Muscle layer of duodenum (tissue), 2 donors: Measurements from ENCODE around the gene ACSF2.

ENCODE experiments used
- H3K27ac ChIP-seq: one replicate; pipeline ENCODE4 v1.7.0; 2013; ENCODE audit warnings: mild to moderate bottlenecking, low read length
- H3K27me3 ChIP-seq: one replicate; pipeline ENCODE4 v1.7.0; 2013; ENCODE audit warnings: low read depth, mild to moderate bottlenecking, control low read depth, low read length
- H3K36me3 ChIP-seq, 2 donors: one replicate each; pipeline ENCODE4 v1.7.0; 2013; ENCODE audit warnings: low read length in 2 of 2, control low read depth in 1 of 2, mild to moderate bottlenecking in 1 of 2; ENCODE audit not compliant: insufficient read depth in 2 of 2, control insufficient read depth in 1 of 2
- H3K4me1 ChIP-seq, 2 donors: one replicate each; pipeline ENCODE4 v1.7.0; 2013; ENCODE audit warnings: low read length in 2 of 2, mild to moderate bottlenecking in 2 of 2, control low read depth in 1 of 2, moderate library complexity in 1 of 2; ENCODE audit not compliant: insufficient read depth in 2 of 2, control insufficient read depth in 1 of 2
- H3K4me3 ChIP-seq, 2 donors: one replicate each; pipeline ENCODE4 v1.7.0; 2013; ENCODE audit warnings: low read length in 2 of 2, low read depth in 1 of 2, mild to moderate bottlenecking in 1 of 2
- H3K9me3 ChIP-seq, 2 donors: one replicate each; pipeline ENCODE4 v1.7.0; 2013; ENCODE audit warnings: low read length in 2 of 2, control low read depth in 1 of 2, mild to moderate bottlenecking in 1 of 2; ENCODE audit not compliant: control insufficient read depth in 1 of 2
- donor health status: healthy.

The ACSF2 gene

GRCh38 chr17:50514936-50515702, 89.1 kb downstream of the ACSF2 start:
- H3K27me3 ChIP-seq, result no peaks in the 10 kb centered on the region
- no peak overlapping the region for H3K27ac ChIP-seq
- H3K4me1 ChIP-seq, result peaks cover 0 to 3% of the 10 kb centered on the region in 2 donors
- no peaks in the 10 kb centered on the region for H3K9me3 ChIP-seq
- no peaks in the 10 kb centered on the region for H3K36me3 ChIP-seq
- H3K4me3 ChIP-seq, result no peak overlapping the region

- Histone ChIP-seq H3K9me3 (no peaks in the 10 kb centered on the region), H3K27ac (no peak overlapping the region), H3K4me1 (peaks cover 0 to 3% of the 10 kb centered on the region in 2 donors), H3K4me3 (no peak overlapping the region), H3K36me3 (no peaks in the 10 kb centered on the region), H3K27me3 (no peaks in the 10 kb centered on the region)
These were observed 91.0 kb downstream of the ACSF2 start for GRCh38 chr17:50517011-50517410.

- Histone ChIP-seq H3K4me1 (peaks cover 0 to 3% of the 10 kb centered on the region in 2 donors), H3K27me3 (no peaks in the 10 kb centered on the region), H3K9me3 (no peaks in the 10 kb centered on the region), H3K4me3 (no peak overlapping the region), H3K36me3 (no peaks in the 10 kb centered on the region), H3K27ac (no peak overlapping the region)
These were observed 91.7 kb downstream of the ACSF2 start for GRCh38 chr17:50517504-50518383.

GRCh38 chr17:50518384-50519023, 92.5 kb downstream of the ACSF2 start:
- Histone ChIP-seq H3K4me3 (no peak overlapping the region), H3K27ac (no peak overlapping the region), H3K9me3 (no peaks in the 10 kb centered on the region), H3K4me1 (peaks cover 0 to 3% of the 10 kb centered on the region in 2 donors), H3K27me3 (no peaks in the 10 kb centered on the region), H3K36me3 (no peaks in the 10 kb centered on the region)

- Histone ChIP-seq H3K27ac (no peak overlapping the region), H3K4me3 (no peak overlapping the region), H3K4me1 (peaks cover 0 to 3% of the 10 kb centered on the region in 2 donors)
These were observed 93.3 kb downstream of the ACSF2 start for GRCh38 chr17:50519141-50519834.

GRCh38 chr17:50520483-50520882, 94.5 kb downstream of the ACSF2 start:
- no peaks in the 10 kb centered on the region for H3K36me3 ChIP-seq
- H3K27ac ChIP-seq, result no peak overlapping the region
- no peaks in the 10 kb centered on the region for H3K27me3 ChIP-seq
- no peaks in the 10 kb centered on the region for H3K4me1 ChIP-seq
- no peak overlapping the region for H3K4me3 ChIP-seq
- H3K9me3 ChIP-seq, result no peaks in the 10 kb centered on the region

More at GRCh38 chr17:50519141-50519834, 93.3 kb downstream of the ACSF2 start:
- no peaks in the 10 kb centered on the region for H3K36me3 ChIP-seq
- H3K27me3 ChIP-seq, result no peaks in the 10 kb centered on the region
- H3K9me3 ChIP-seq, result no peaks in the 10 kb centered on the region

- H3K27me3 ChIP-seq, result no peaks in the 10 kb centered on the region
- H3K9me3 ChIP-seq, result no peaks in the 10 kb centered on the region
- H3K27ac ChIP-seq, result no peak overlapping the region
- no peaks in the 10 kb centered on the region for H3K4me1 ChIP-seq
- no peak overlapping the region for H3K4me3 ChIP-seq
- H3K36me3 ChIP-seq, result no peaks in the 10 kb centered on the region
These were observed 95.5 kb downstream of the ACSF2 start for GRCh38 chr17:50521514-50521913.

- H3K9me3 ChIP-seq, result no peaks in the 10 kb centered on the region
- no peaks in the 10 kb centered on the region for H3K27me3 ChIP-seq
- H3K4me3 ChIP-seq, result no peak overlapping the region
- H3K27ac ChIP-seq, result no peak overlapping the region
- no peaks in the 10 kb centered on the region for H3K4me1 ChIP-seq
- H3K36me3 ChIP-seq, result no peaks in the 10 kb centered on the region
These were observed 96.7 kb downstream of the ACSF2 start for GRCh38 chr17:50522766-50523165.

GRCh38 chr17:50523208-50523607, 97.2 kb downstream of the ACSF2 start:
- H3K9me3 ChIP-seq, result no peaks in the 10 kb centered on the region
- no peaks in the 10 kb centered on the region for H3K27me3 ChIP-seq
- H3K4me3 ChIP-seq, result no peak overlapping the region
- no peaks in the 10 kb centered on the region for H3K36me3 ChIP-seq
- no peak overlapping the region for H3K27ac ChIP-seq
- H3K4me1 ChIP-seq, result no peaks in the 10 kb centered on the region
